Trophoblast cell (in vitro differentiated cells and primary cell): Measurements from ENCODE around the gene FBRSL1.
"Not testable (repeated sequence)": the region's sequence is repeated elsewhere in the genome, so short reads cannot be mapped to it uniquely, and the experiment has no call there.

Experiments used
- DNase-seq, 2 donors: peaks; one replicate each; pipeline ENCODE4 v3.0.0-alpha.2; 2016
- H2AFZ ChIP-seq: 2 replicates; pipeline ENCODE4 v1.6.1; 2013; ENCODE audit warnings: low read length, moderate library complexity, mild to moderate bottlenecking; ENCODE audit not compliant: insufficient read depth, poor library complexity
- H2AK5ac ChIP-seq: 2 replicates; pipeline ENCODE4 v1.6.1; 2013; ENCODE audit warnings: mild to moderate bottlenecking, low read length
- H2BK120ac ChIP-seq: 2 replicates; pipeline ENCODE4 v1.6.1; 2013; ENCODE audit warnings: low read length, mild to moderate bottlenecking, moderate library complexity; ENCODE audit not compliant: insufficient read depth, poor library complexity
- H2BK12ac ChIP-seq: 2 replicates; pipeline ENCODE4 v1.6.1; 2013; ENCODE audit warnings: mild to moderate bottlenecking, low read length, moderate library complexity
- H2BK5ac ChIP-seq: 2 replicates; pipeline ENCODE4 v1.6.1; 2013; ENCODE audit warnings: low read length, low read depth, moderate library complexity, mild to moderate bottlenecking; ENCODE audit not compliant: poor library complexity
- H3K14ac ChIP-seq: 2 replicates; pipeline ENCODE4 v1.6.1; 2013; ENCODE audit warnings: mild to moderate bottlenecking, low read length
- H3K18ac ChIP-seq: 2 replicates; pipeline ENCODE4 v1.6.1; 2013; ENCODE audit warnings: mild to moderate bottlenecking, low read length
- H3K23ac ChIP-seq: 2 replicates; pipeline ENCODE4 v1.6.1; 2013; ENCODE audit warnings: low read length
- H3K27ac ChIP-seq: 2 replicates; pipeline ENCODE4 v1.5.1; 2013; ENCODE audit warnings: low read depth, mild to moderate bottlenecking, inconsistent platforms, low read length, moderate library complexity
- H3K27me3 ChIP-seq: 2 replicates; pipeline ENCODE4 v1.6.1; 2013; ENCODE audit warnings: inconsistent platforms, mild to moderate bottlenecking, low read length, moderate library complexity; ENCODE audit not compliant: insufficient read depth
- H3K36me3 ChIP-seq, 2 experiments: 1 replicate in 1 of 2; 2 replicates in 1 of 2; pipeline ENCODE4 v1.6.1; 2013; ENCODE audit warnings: low read length in 2 of 2, mild to moderate bottlenecking in 2 of 2, moderate library complexity in 1 of 2; ENCODE audit not compliant: insufficient read depth in 2 of 2, control insufficient read depth in 1 of 2
- H3K4ac ChIP-seq: 2 replicates; pipeline ENCODE4 v1.6.1; 2013; ENCODE audit warnings: low read depth, mild to moderate bottlenecking, low read length, moderate library complexity
- H3K4me1 ChIP-seq, 2 experiments: 1 replicate in 1 of 2; 2 replicates in 1 of 2; pipeline ENCODE4 v1.6.1; 2013; ENCODE audit warnings: low read length in 2 of 2, mild to moderate bottlenecking in 2 of 2, moderate library complexity in 1 of 2; ENCODE audit not compliant: insufficient read depth in 2 of 2, control insufficient read depth in 1 of 2
- H3K4me2 ChIP-seq: 2 replicates; pipeline ENCODE4 v1.6.1; 2013; ENCODE audit warnings: inconsistent platforms, mild to moderate bottlenecking, low read length, moderate library complexity
- H3K4me3 ChIP-seq: 2 replicates; pipeline ENCODE4 v1.5.1; 2013; ENCODE audit warnings: mild to moderate bottlenecking, low read depth, low read length, inconsistent platforms
- H3K79me1 ChIP-seq: one replicate; pipeline ENCODE4 v1.6.1; 2013; ENCODE audit warnings: low read length
- H3K79me2 ChIP-seq: 2 replicates; pipeline ENCODE4 v1.6.1; 2013; ENCODE audit warnings: low read length, mild to moderate bottlenecking; ENCODE audit not compliant: control insufficient read depth, insufficient read depth, poor library complexity
- H3K9ac ChIP-seq: 2 replicates; pipeline ENCODE4 v1.6.1; 2013; ENCODE audit warnings: mild to moderate bottlenecking, low read length
- H3K9me3 ChIP-seq: 2 replicates; pipeline ENCODE4 v1.6.1; 2013; ENCODE audit warnings: low read depth, mild to moderate bottlenecking, control low read depth, inconsistent platforms, low read length; ENCODE audit not compliant: insufficient read depth
- H4K12ac ChIP-seq: 2 replicates; pipeline ENCODE4 v1.6.1; 2013; ENCODE audit warnings: low read depth, mild to moderate bottlenecking, low read length, moderate library complexity
- H4K8ac ChIP-seq: 2 replicates; pipeline ENCODE4 v1.6.1; 2013; ENCODE audit warnings: low read depth, mild to moderate bottlenecking, low read length, moderate library complexity
- H4K91ac ChIP-seq: one replicate; pipeline ENCODE4 v1.6.1; 2013; ENCODE audit warnings: low read depth, mild to moderate bottlenecking, low read length, moderate library complexity
- WGBS: extraction: QIAGEN DNeasy Blood & Tissue Kit; methylation state at CpG from one replicate; pipeline ENCODE4 v1.1.7; 2013; ENCODE audit warnings: missing lambda C conversion rate; ENCODE audit not compliant: insufficient read length, insufficient coverage; ENCODE audit errors: extremely low coverage; 5-methylcytosine and 5-hydroxymethylcytosine counted together

The FBRSL1 gene

GRCh38 chr12:132471858-132472255 lies 18.1 kb upstream of the FBRSL1 start:
- Histone ChIP-seq H2AK5ac (no peak overlapping the region), H3K4me2 (no peak overlapping the region), H3K36me3 (no peaks in the 10 kb centered on the region), H3K4me1 (no peaks in the 10 kb centered on the region), H2BK12ac (no peak overlapping the region), H3K27ac (no peak overlapping the region), H2BK120ac (no peak overlapping the region), H3K18ac (no peak overlapping the region), H2BK5ac (no peak overlapping the region), H3K4ac (no peak overlapping the region), H4K8ac (no peak overlapping the region), H4K91ac (no peak overlapping the region), H3K9ac (no peak overlapping the region), H3K23ac (no peak overlapping the region), H3K9me3 (peaks cover 11% of the 10 kb centered on the region), H4K12ac (no peak overlapping the region), H3K4me3 (no peak overlapping the region), H2AFZ (no peak overlapping the region), H3K79me1 (no peaks in the 10 kb centered on the region), H3K27me3 (no peaks in the 10 kb centered on the region), H3K14ac (no peak overlapping the region), H3K79me2 (no peaks in the 10 kb centered on the region)
- DNase-seq = no peak
- no CpG with 5 or more reads among the region's 16 CpGs for WGBS

DNA sequence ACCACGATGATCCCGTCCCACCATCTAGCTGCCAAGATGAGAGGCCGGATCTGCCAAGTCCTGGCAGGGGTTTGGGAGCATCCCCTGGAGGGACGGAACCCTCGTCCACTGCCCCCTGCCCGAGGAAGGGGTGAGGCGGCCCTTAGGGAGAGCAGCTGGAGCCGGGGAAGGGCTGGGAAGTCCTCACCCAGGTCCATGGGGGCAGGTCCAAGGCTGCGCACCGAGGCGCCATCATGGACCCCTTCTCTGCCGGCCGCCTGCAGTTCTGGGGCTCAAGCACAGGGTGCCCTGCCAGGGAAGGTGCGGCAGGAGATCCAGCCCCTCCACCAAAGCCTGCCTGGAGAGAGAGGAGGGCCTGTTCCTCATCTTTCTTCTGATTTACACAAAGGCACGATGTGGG lies 17.6 kb upstream of the FBRSL1 start:
- no peaks in the 10 kb centered on the region for H3K79me1 ChIP-seq
- no peaks in the 10 kb centered on the region for H3K4me1 ChIP-seq
- H3K4me3 ChIP-seq = no peak overlapping the region
- H4K8ac ChIP-seq = no peak overlapping the region
- no peak overlapping the region for H2BK120ac ChIP-seq
- no peak overlapping the region for H3K18ac ChIP-seq
- H4K12ac ChIP-seq = no peak overlapping the region
- H3K4me2 ChIP-seq = no peak overlapping the region
- no peaks in the 10 kb centered on the region for H3K27me3 ChIP-seq
- DNase-seq = no peak
- peaks cover 15% of the 10 kb centered on the region for H3K9me3 ChIP-seq
- no peak overlapping the region for H3K4ac ChIP-seq
- WGBS = no CpG with 5 or more reads among the region's 15 CpGs
- H2BK5ac ChIP-seq = no peak overlapping the region
- no peak overlapping the region for H3K14ac ChIP-seq
- no peak overlapping the region for H2BK12ac ChIP-seq
- no peak overlapping the region for H3K27ac ChIP-seq
- H3K36me3 ChIP-seq = no peaks in the 10 kb centered on the region
- H2AFZ ChIP-seq = no peak overlapping the region
- no peak overlapping the region for H3K9ac ChIP-seq
- H3K23ac ChIP-seq = no peak overlapping the region
- no peaks in the 10 kb centered on the region for H3K79me2 ChIP-seq
- no peak overlapping the region for H2AK5ac ChIP-seq
- no peak overlapping the region for H4K91ac ChIP-seq

DNA sequence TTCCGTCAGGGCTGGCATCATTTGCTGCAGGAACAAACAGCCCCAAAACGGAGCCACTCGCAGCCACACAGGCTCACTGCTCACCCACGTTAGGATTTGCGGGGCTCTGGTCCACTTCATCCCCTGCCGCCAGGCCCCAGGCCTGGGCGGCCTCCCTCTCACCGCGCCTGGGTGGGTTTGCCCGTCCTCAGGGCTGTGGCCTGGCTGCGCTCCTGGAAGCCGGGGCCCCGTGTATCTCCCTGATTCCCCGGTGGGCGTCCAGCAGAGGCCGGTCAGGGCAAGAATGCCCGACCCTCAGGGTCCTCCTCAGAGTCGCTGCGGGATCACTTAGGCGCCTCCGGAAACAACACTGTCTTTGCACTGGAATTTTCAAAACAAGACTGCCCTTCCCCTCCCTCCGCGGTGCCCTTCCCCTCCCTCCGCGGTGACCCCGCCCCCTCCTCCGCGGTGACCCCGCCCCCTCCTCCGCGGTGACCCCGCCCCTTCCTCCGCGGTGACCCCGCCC lies 15.7 kb upstream of the FBRSL1 start:
- Histone ChIP-seq H3K4me2 (no peak overlapping the region), H3K18ac (no peak overlapping the region), H4K8ac (no peak overlapping the region), H3K4me3 (no peak overlapping the region), H3K23ac (no peak overlapping the region), H3K27me3 (no peaks in the 10 kb centered on the region), H3K36me3 (no peaks in the 10 kb centered on the region), H3K9ac (no peak overlapping the region), H2BK12ac (no peak overlapping the region), H3K14ac (no peak overlapping the region), H2BK5ac (no peak overlapping the region), H4K12ac (no peak overlapping the region), H3K4me1 (no peaks in the 10 kb centered on the region), H3K79me2 (no peaks in the 10 kb centered on the region), H3K4ac (no peak overlapping the region), H3K9me3 (peaks cover 13% of the 10 kb centered on the region), H4K91ac (no peak overlapping the region), H2AK5ac (no peak overlapping the region), H2BK120ac (no peak overlapping the region), H2AFZ (no peak overlapping the region), H3K27ac (no peak overlapping the region), H3K79me1 (no peaks in the 10 kb centered on the region)
- no CpG with 5 or more reads among the region's 35 CpGs for WGBS
- DNase-seq = peak in 1 of 2 donors; percentile 23

DNA sequence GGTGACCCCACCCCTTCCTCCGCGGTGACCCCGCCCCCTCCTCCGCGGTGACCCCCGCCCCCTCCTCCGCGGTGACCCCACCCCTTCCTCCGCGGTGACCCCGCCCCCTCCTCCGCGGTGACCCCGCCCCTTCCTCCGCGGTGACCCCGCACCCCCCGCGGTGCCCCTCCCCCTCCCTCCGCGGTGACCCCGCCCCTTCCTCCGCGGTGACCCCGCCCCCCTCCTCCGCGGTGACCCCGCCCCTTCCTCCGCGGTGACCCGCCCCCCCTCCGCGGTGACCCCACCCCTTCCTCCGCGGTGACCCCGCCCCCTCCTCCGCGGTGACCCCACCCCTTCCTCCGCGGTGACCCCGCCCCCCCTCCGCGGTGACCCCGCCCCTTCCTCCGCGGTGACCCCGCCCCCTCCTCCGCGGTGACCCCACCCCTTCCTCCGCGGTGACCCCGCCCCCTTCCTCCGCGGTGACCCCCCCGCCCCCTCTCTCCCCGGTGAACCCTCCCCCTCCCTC lies 15.1 kb upstream of the FBRSL1 start:
- not testable (repeated sequence) for H3K9ac ChIP-seq, H3K4ac ChIP-seq, H3K27ac ChIP-seq, H2AFZ ChIP-seq, H3K14ac ChIP-seq, H4K12ac ChIP-seq, H2BK120ac ChIP-seq, H2BK12ac ChIP-seq, H3K27me3 ChIP-seq, H4K8ac ChIP-seq, H3K79me1 ChIP-seq, H3K36me3 ChIP-seq, H4K91ac ChIP-seq, H3K4me1 ChIP-seq, H3K18ac ChIP-seq, DNase-seq, H2AK5ac ChIP-seq, H3K4me2 ChIP-seq, H3K79me2 ChIP-seq, H2BK5ac ChIP-seq, H3K4me3 ChIP-seq, H3K23ac ChIP-seq
- peaks cover 13% of the 10 kb centered on the region for H3K9me3 ChIP-seq
- WGBS = no CpG with 5 or more reads among the region's 56 CpGs
